ENCODE results near the gene ABCA1.

Gene ABCA1

DNA sequence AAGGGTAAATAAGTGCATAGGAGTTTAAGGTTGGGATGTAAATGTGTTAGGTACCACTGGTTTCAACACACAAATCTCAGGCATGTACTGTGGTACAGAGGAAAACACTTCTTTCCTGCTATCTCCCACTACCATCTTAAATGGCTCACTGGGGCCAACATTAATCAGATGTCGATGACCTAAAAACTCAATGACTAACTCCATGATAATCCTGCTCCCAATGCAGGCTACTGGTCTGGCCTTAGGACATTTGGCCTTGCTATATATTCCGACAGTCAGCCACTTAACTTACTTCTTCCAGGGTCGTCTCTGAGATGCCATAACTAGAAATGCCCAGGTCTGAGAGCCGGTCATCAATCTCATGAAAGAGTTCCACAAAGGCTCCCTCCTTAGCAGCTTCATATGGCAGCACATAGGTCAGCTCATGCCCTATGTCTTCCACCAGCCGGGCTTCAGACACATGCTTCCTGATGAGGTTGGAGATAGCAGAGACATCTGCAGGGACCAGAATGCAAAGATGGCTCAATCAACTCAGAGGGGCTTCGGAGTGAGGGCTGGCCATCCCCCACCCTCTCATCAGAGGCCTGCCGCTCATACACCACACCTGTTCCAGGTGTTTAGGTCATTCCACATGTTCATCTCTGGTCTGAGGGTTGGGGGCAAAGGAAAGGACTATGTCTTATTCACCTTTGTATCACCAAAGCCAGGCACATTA is 111.9 kb downstream of the ABCA1 start:
- Histone ChIP-seq H3K4me3 (ENCODE audit: low read depth, low read length) (no peak overlapping the region), H3K9me3 (ENCODE audit: control insufficient read depth, insufficient read depth, low read depth, low read length) (no peaks in the 10 kb centered on the region), H3K36me3 (ENCODE audit: control insufficient read depth, insufficient read depth, low read length) (peaks cover 42% of the 10 kb centered on the region)

DNA sequence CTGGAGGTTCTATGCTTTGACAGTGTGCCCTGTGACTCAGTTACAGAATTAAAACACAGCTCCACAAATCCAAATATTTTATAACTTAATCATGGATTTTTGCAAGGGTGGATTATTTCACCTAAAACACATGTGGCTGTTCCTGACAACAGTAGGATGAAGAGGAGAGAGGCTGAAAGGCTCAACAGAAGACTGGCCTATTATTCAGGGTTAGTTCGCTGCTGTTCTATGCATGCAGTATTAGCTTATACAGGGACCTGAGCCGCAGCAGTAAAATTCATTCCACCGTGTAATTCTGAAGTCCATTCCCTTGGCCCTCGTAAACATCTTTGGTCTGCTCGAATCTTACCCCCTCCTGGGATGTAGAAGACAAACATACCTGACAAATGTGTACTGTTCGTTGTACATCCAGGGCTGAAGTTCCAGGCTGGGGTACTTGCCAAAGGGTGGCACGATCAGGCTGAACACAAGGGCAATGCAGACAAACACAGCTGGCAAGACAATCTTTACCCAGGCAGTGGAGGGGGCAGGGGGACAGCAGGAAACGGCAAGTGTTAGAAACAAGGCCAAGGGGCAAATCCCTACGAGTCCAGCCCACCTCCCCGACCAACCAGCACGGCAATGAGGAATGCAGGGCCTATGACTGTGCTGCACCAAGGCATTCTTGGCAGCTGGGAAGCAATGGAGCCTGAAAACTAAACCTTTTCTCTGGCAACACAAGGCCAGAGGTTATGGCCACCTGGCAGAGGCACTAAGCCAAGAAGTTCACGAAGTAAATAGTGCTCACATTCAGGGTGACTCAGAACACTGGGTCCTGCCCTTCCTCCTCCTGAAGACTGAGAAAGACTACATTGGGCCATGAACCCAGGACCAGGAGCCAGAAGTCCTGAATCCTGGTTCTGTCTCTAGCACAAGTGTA is 117.3 kb downstream of the ABCA1 start:
- H3K27ac ChIP-seq (ENCODE audit: low read depth, low read length) = no peak overlapping the region
- no peaks in the 10 kb centered on the region for H3K9me3 ChIP-seq (ENCODE audit: control insufficient read depth, insufficient read depth, low read depth, low read length)
- H3K4me1 ChIP-seq (ENCODE audit: control insufficient read depth, insufficient read depth, low read length) = peaks cover 3% of the 10 kb centered on the region; the same call in 1 of the 2 replicates
- no peaks in the 10 kb centered on the region for H3K27me3 ChIP-seq (ENCODE audit: control insufficient read depth, insufficient read depth, low read length)
- no peak overlapping the region for H3K4me3 ChIP-seq (ENCODE audit: low read depth, low read length)
- H3K36me3 ChIP-seq (ENCODE audit: control insufficient read depth, insufficient read depth, low read length) = peaks cover 15% of the 10 kb centered on the region
- H3K9ac ChIP-seq (ENCODE audit: low read length) = no peak overlapping the region

More for the DNA sequence above, 111.9 kb downstream of the ABCA1 start:
- no peaks in the 10 kb centered on the region for H3K27me3 ChIP-seq (ENCODE audit: control insufficient read depth, insufficient read depth, low read length)
- H3K9ac ChIP-seq (ENCODE audit: low read length) = no peak overlapping the region
- no peak overlapping the region for H3K27ac ChIP-seq (ENCODE audit: low read depth, low read length)
- H3K4me1 ChIP-seq (ENCODE audit: control insufficient read depth, insufficient read depth, low read length) = peaks cover 1% of the 10 kb centered on the region; the same call in 1 of the 2 replicates

DNA sequence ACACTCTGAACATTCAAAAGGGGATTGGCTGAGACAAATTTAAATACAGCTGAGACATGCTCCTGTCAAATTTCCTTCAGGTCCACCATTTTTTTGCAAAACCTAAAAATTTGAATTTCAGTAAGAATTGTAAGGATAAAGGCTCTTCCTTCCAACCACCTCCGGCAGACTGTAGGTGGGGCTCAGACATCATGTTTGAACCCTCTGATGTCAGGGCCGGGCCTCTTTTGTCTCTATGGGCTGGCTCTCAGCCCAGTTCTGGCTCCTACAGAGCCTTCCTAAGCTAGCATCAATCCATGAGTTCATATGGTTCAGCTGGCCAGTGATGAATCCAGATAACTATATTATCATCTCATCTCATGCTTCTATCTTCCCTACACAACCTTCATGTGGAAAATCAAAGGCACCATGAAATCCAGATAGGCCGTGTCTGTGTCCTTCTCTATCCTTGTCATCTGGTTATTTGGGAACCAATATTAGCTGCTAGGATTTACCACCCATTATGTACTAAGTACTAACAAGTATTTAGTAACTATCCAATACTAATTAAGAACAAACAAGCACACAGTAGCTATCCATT is 119.8 kb downstream of the ABCA1 start:
- H3K4me1 ChIP-seq (ENCODE audit: control insufficient read depth, insufficient read depth, low read length) = peaks cover 3% of the 10 kb centered on the region; the same call in 1 of the 2 replicates
- no peak overlapping the region for H3K9ac ChIP-seq (ENCODE audit: low read length)
- no peak overlapping the region for H3K4me3 ChIP-seq (ENCODE audit: low read depth, low read length)
- H3K27me3 ChIP-seq (ENCODE audit: control insufficient read depth, insufficient read depth, low read length) = no peaks in the 10 kb centered on the region
- H3K27ac ChIP-seq (ENCODE audit: low read depth, low read length) = no peak overlapping the region
- peaks cover 14% of the 10 kb centered on the region for H3K36me3 ChIP-seq (ENCODE audit: control insufficient read depth, insufficient read depth, low read length)
- H3K9me3 ChIP-seq (ENCODE audit: control insufficient read depth, insufficient read depth, low read depth, low read length) = no peaks in the 10 kb centered on the region

DNA sequence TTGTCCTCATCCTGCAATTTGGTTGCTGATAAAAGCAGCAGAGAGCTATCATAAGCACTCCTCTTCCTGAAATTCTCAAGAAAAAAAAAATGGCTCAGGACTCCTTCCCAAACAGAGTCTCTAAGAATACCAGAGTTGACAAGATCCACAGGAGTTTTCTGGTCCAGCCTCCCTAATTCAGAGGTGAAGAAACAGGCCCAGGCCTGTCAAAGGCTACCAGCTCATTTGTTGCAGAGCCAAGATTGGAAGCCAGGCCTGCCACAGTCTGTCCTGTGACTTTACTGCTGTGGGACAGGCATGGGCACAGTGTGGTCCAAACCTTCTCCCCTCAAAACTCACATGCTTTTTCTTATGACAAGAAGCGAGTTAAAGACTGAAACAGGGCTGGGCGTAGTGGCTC is 122.5 kb downstream of the ABCA1 start:
- H3K27ac ChIP-seq (ENCODE audit: low read depth, low read length) = no peak overlapping the region
- H3K4me3 ChIP-seq (ENCODE audit: low read depth, low read length) = no peak overlapping the region
- no peaks in the 10 kb centered on the region for H3K9me3 ChIP-seq (ENCODE audit: control insufficient read depth, insufficient read depth, low read depth, low read length)
- no peaks in the 10 kb centered on the region for H3K27me3 ChIP-seq (ENCODE audit: control insufficient read depth, insufficient read depth, low read length)
- peaks cover 10% of the 10 kb centered on the region; the same call in 1 of the 2 replicates for H3K36me3 ChIP-seq (ENCODE audit: control insufficient read depth, insufficient read depth, low read length)
- no peak overlapping the region for H3K9ac ChIP-seq (ENCODE audit: low read length)
- H3K4me1 ChIP-seq (ENCODE audit: control insufficient read depth, insufficient read depth, low read length) = no peaks in the 10 kb centered on the region

DNA sequence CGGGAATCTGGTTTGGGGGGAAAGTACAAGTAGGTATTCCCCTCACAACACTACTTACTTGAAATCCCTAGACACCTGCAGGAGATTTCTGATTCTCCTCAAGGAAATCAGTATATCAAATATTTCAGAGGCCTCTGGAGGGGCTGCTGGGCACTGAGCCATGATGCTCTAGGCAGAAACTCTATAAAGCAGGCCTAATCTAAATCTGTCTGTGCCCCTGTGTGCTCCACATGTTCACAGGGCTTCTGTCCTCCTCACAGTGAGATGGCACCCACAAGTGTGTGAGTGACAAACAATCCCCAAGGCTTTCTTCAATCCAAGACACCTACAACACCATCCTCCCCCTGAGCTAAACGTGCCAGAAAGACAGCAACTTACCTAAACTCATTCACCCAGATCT is 125.0 kb downstream of the ABCA1 start:
- Histone ChIP-seq H3K36me3 (ENCODE audit: control insufficient read depth, insufficient read depth, low read length) (peaks cover 21% of the 10 kb centered on the region; the same call in 1 of the 2 replicates), H3K9ac (ENCODE audit: low read length) (no peak overlapping the region), H3K9me3 (ENCODE audit: control insufficient read depth, insufficient read depth, low read depth, low read length) (no peaks in the 10 kb centered on the region), H3K27ac (ENCODE audit: low read depth, low read length) (no peak overlapping the region), H3K27me3 (ENCODE audit: control insufficient read depth, insufficient read depth, low read length) (no peaks in the 10 kb centered on the region), H3K4me1 (ENCODE audit: control insufficient read depth, insufficient read depth, low read length) (no peaks in the 10 kb centered on the region), H3K4me3 (ENCODE audit: low read depth, low read length) (no peak overlapping the region)

DNA sequence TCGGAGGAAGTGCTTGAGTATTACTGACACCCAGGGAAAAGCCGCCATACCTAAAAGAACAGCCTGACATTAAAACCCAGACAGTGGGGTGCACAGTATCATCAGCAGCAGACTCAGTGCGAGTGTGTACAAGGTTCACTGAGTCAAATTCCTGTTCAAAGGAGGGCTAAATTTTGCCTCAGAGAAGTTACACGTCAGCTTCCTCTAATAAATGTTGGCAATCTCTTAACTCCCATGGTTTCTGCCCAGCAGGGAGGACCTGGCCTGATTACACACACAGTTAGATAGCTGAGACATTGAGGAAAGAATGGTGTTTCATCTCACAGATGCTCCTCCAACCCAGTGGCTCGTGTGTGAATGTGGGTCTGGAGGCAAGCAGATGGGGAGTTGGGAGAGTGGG is 125.8 kb downstream of the ABCA1 start:
- H3K4me3 ChIP-seq (ENCODE audit: low read depth, low read length) = no peak overlapping the region
- H3K36me3 ChIP-seq (ENCODE audit: control insufficient read depth, insufficient read depth, low read length) = peaks cover 25% of the 10 kb centered on the region; the same call in 1 of the 2 replicates
- no peaks in the 10 kb centered on the region for H3K27me3 ChIP-seq (ENCODE audit: control insufficient read depth, insufficient read depth, low read length)
- H3K4me1 ChIP-seq (ENCODE audit: control insufficient read depth, insufficient read depth, low read length) = no peaks in the 10 kb centered on the region
- no peak overlapping the region for H3K9ac ChIP-seq (ENCODE audit: low read length)
- H3K27ac ChIP-seq (ENCODE audit: low read depth, low read length) = no peak overlapping the region
- no peaks in the 10 kb centered on the region for H3K9me3 ChIP-seq (ENCODE audit: control insufficient read depth, insufficient read depth, low read depth, low read length)

DNA sequence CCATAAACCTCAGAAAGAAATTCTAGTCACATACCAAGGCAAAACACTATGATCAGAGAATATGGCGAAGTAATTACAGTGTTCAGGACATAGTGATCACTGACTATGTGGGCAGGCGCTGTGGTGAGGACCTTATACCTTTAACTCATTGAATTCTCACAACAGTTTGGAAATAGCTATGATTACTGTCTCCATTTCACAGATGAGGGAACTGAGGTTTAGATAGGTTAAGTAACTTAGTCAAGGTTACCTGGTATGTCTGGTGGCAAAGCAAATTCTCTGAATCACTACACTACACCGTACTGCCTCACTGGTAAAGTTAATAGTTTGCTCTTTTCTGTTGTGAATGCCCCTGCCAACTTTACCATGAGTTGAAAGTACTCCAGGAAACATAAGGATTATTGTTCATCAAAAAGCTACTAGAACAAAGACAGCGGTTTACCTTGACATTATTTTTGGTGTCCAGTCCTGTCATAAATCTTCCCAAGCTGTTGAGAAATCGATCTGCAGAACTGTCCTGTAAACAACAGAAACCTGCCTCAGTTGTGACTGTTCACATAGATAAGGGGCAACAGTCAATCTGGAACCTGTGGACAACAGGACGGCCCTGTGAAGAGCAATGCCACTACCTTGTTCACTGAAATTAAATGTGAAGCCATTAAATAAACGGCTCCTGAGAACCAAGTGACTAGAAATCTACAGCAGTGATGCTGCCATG is 127.7 kb downstream of the ABCA1 start:
- peaks cover 36% of the 10 kb centered on the region; the same call in 1 of the 2 replicates for H3K36me3 ChIP-seq (ENCODE audit: control insufficient read depth, insufficient read depth, low read length)
- no peak overlapping the region for H3K9ac ChIP-seq (ENCODE audit: low read length)
- H3K9me3 ChIP-seq (ENCODE audit: control insufficient read depth, insufficient read depth, low read depth, low read length) = no peaks in the 10 kb centered on the region
- H3K4me3 ChIP-seq (ENCODE audit: low read depth, low read length) = no peak overlapping the region
- no peak overlapping the region for H3K27ac ChIP-seq (ENCODE audit: low read depth, low read length)
- no peaks in the 10 kb centered on the region for H3K4me1 ChIP-seq (ENCODE audit: control insufficient read depth, insufficient read depth, low read length)
- H3K27me3 ChIP-seq (ENCODE audit: control insufficient read depth, insufficient read depth, low read length) = no peaks in the 10 kb centered on the region

DNA sequence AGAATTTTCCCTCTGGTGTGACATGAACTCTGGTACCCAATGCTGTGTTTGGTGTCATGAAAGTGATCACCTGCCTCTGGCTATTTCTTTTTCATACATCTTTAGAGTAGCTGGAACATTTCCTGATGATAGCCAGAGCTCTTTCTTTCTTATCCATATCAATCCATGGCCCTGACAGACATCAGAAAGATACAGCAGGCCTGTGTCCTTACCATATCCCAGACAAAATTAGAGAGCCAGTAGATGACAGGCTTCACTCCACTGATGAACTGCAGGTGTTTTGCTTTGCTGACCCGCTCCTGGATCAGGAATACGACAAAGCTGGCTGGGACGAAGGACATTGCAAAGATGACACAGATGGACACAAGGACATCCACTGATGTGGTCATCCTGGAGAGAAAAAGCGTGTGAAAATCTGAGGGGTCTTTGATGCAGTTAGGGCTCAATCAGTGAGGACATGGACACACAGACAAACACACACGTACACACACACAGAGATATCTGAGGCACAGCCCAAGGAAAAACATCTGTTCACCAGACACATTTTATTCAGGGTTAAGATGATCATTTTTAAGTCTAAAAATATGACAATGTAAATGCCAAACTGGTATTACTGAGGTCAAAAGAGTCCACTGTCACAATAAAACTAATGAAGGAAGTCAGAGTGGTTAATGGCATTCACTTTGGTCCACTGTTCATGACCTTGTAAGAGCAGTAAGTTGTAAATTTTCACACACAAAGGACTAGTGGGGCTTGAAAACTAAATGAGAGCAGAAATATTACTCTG is 129.6 kb downstream of the ABCA1 start:
- Histone ChIP-seq H3K4me1 (ENCODE audit: control insufficient read depth, insufficient read depth, low read length) (no peaks in the 10 kb centered on the region), H3K27me3 (ENCODE audit: control insufficient read depth, insufficient read depth, low read length) (no peaks in the 10 kb centered on the region), H3K9ac (ENCODE audit: low read length) (no peak overlapping the region), H3K9me3 (ENCODE audit: control insufficient read depth, insufficient read depth, low read depth, low read length) (no peaks in the 10 kb centered on the region), H3K27ac (ENCODE audit: low read depth, low read length) (no peak overlapping the region), H3K36me3 (ENCODE audit: control insufficient read depth, insufficient read depth, low read length) (peaks cover 39% of the 10 kb centered on the region; the same call in 1 of the 2 replicates), H3K4me3 (ENCODE audit: low read depth, low read length) (no peak overlapping the region)

DNA sequence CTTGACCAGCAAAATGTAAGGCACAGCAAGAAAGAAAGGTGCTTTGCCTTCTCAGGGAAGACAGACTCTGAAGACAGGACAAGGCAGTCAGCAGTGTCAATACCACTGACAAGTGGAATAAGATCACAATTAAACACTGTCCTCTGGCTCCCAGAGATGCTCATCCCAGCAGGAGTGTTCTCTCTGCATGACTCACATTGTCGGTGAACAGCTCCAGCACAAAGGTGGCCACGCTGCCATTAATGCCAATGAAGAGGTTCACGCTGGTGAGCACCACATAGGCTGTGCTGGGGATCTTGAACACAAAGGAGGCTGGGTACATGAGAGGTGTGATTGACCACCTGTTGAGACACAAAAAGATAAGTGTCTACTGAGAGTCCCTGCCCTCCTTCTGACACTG is 132.1 kb downstream of the ABCA1 start:
- Histone ChIP-seq H3K36me3 (ENCODE audit: control insufficient read depth, insufficient read depth, low read length) (peaks cover 39% of the 10 kb centered on the region; the same call in 1 of the 2 replicates), H3K9me3 (ENCODE audit: control insufficient read depth, insufficient read depth, low read depth, low read length) (no peaks in the 10 kb centered on the region), H3K27ac (ENCODE audit: low read depth, low read length) (no peak overlapping the region), H3K4me1 (ENCODE audit: control insufficient read depth, insufficient read depth, low read length) (no peaks in the 10 kb centered on the region), H3K27me3 (ENCODE audit: control insufficient read depth, insufficient read depth, low read length) (no peaks in the 10 kb centered on the region), H3K4me3 (ENCODE audit: low read depth, low read length) (no peak overlapping the region), H3K9ac (ENCODE audit: low read length) (no peak overlapping the region)

DNA sequence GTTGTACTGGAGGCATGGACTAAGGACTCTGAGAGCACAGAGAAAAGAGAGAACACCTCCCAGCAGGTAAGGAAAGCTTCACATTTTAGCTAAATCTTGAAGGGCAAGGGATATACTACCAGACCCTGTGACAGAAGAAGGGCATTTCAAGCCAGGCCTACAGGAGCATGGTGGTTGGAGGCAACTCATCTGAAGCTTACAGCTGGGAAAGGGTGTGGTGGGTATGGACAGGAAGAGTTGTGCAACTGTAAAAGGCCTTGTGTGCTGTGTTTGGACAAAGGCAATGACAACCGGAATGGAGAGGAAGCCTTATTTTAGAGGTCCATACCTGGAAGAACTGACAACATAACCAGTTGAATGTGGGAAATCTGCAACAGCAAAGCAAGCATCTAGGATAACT is 132.9 kb downstream of the ABCA1 start:
- H3K4me1 ChIP-seq (ENCODE audit: control insufficient read depth, insufficient read depth, low read length) = no peaks in the 10 kb centered on the region
- no peak overlapping the region for H3K4me3 ChIP-seq (ENCODE audit: low read depth, low read length)
- no peak overlapping the region for H3K9ac ChIP-seq (ENCODE audit: low read length)
- H3K9me3 ChIP-seq (ENCODE audit: control insufficient read depth, insufficient read depth, low read depth, low read length) = no peaks in the 10 kb centered on the region
- peaks cover 32% of the 10 kb centered on the region; the same call in 1 of the 2 replicates for H3K36me3 ChIP-seq (ENCODE audit: control insufficient read depth, insufficient read depth, low read length)
- H3K27me3 ChIP-seq (ENCODE audit: control insufficient read depth, insufficient read depth, low read length) = no peaks in the 10 kb centered on the region
- no peak overlapping the region for H3K27ac ChIP-seq (ENCODE audit: low read depth, low read length)

Measured in HUES6 (cell line).